NCI-H1694 (cell line): ENCODE data around the gene SLC25A43.

ENCODE experiments used
- DNase-seq: peaks from one replicate; lab custom pipeline; 2025; lab: John Stamatoyannopoulos, UW

Gene SLC25A43

DNA sequence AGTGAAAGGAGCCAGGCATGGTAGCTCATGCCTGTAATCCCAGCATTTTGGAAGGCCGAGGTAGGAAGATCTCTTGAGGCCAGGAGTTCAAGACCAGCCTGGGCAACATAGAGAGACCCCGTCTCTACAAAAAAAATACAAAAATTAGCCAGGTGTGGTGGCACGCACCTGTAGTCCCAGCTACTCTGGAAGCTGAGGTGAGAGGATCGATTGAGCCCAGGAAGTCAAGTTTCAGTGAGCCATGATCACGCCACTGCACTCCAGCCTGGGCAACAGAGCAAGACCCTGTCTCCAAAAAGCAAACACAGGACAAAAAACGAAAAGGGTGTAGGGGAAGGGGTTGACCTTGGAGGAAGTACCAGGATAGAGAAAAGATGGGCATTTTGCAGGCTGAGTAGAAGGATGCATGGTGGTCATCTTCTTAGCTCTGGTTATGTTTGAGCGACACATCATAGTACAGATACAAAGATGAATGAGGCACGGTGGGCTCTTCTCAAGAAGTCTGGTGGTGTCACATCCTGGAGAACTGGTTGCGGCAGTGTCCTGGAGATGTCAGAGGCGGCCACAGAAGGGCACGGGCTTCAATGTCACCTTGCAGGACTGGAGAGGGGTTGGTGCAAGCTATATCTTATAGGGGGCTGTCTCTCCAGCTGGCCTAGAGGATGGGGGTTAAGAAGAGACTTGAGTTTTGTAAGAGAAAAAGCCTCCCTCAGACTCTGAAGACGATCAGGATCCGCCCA is 101.1 kb downstream of the SLC25A43 start:
- no peak for DNase-seq

GRCh38 chrX:119501511-119502148 is 102.5 kb downstream of the SLC25A43 start:
- no peak for DNase-seq

- no peak for DNase-seq
These were observed 103.8 kb downstream of the SLC25A43 start for GRCh38 chrX:119502727-119503483.

DNA sequence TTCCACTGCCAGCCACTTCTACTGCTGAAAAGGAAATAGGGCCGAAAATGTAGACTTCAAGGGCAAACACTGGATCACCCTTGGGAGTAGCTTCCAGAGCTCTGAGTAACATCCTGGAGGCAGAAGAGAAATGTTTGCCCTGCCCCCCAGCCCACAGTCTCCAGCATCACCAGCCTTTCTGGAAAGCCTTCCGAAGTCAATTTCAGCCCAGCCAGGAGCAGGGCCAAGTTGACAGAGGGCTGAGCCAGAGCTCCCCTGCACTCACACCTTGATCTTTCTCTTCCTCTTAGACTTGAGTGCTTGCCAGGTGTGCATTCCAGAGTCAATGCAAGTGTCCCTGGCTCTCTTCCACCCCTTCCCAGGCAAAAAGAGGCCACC is 104.3 kb downstream of the SLC25A43 start:
- DNase-seq = no peak
